ENCODE data around the gene MBNL1. TPM values are rescaled to one million over a fixed set of nuclear protein-coding genes. Genes with fewer than 3 reads are reported as not detected.

MBNL1 gene
- total RNA-seq, 4 donors from 2014 or later: 346 to 530 (median 397) TPM

GRCh38 chr3:152229692-152230091 lies 39.0 kb upstream of the MBNL1 start:
- ATAC-seq (ENCODE audit: low FRiP score) (no peak), DNase-seq (ENCODE audit: low spot score) (no peak)
- TF ChIP-seq CTCF (IDR thresholded peaks at IDR 0.05): no peak

GRCh38 chr3:152230370-152230769 lies 38.4 kb upstream of the MBNL1 start:
- ATAC-seq (ENCODE audit: low FRiP score) (no peak), DNase-seq (ENCODE audit: low spot score) (no peak)
- no peak for TF ChIP-seq CTCF (IDR thresholded peaks at IDR 0.05)

- DNase-seq (ENCODE audit: low spot score): no peak
- TF ChIP-seq CTCF (IDR thresholded peaks at IDR 0.05): no peak
- ATAC-seq (ENCODE audit: low FRiP score): no peak
Observed at GRCh38 chr3:152232001-152232400, 36.7 kb upstream of the MBNL1 start.

- ATAC-seq (ENCODE audit: low FRiP score) (no peak), DNase-seq (ENCODE audit: low spot score) (no peak)
- no peak for TF ChIP-seq CTCF (IDR thresholded peaks at IDR 0.05)
Observed at GRCh38 chr3:152232679-152233078, 36.0 kb upstream of the MBNL1 start.

- DNase-seq (ENCODE audit: low spot score) (no peak), ATAC-seq (ENCODE audit: low FRiP score) (no peak)
- TF ChIP-seq CTCF (IDR thresholded peaks at IDR 0.05): no peak
Observed at GRCh38 chr3:152234657-152235375, 33.9 kb upstream of the MBNL1 start.

- ATAC-seq (ENCODE audit: low FRiP score) (no peak), DNase-seq (ENCODE audit: low spot score) (no peak)
- no peak for TF ChIP-seq CTCF (IDR thresholded peaks at IDR 0.05)
Observed at GRCh38 chr3:152235709-152236298, 32.9 kb upstream of the MBNL1 start.

- ATAC-seq (ENCODE audit: low FRiP score): no peak
- no peak for DNase-seq (ENCODE audit: low spot score)
- TF ChIP-seq CTCF (IDR thresholded peaks at IDR 0.05): no peak
Observed at GRCh38 chr3:152236716-152237115, 32.0 kb upstream of the MBNL1 start.
